ENCODE measurements around the gene SAMHD1.
A peak's percentile ranks its signal among the peaks of the same experiment; 100 is the strongest.
"Not testable (repeated sequence)": the region's sequence is repeated elsewhere in the genome, so short reads cannot be mapped to it uniquely, and the experiment has no call there.

SAMHD1 gene

DNA sequence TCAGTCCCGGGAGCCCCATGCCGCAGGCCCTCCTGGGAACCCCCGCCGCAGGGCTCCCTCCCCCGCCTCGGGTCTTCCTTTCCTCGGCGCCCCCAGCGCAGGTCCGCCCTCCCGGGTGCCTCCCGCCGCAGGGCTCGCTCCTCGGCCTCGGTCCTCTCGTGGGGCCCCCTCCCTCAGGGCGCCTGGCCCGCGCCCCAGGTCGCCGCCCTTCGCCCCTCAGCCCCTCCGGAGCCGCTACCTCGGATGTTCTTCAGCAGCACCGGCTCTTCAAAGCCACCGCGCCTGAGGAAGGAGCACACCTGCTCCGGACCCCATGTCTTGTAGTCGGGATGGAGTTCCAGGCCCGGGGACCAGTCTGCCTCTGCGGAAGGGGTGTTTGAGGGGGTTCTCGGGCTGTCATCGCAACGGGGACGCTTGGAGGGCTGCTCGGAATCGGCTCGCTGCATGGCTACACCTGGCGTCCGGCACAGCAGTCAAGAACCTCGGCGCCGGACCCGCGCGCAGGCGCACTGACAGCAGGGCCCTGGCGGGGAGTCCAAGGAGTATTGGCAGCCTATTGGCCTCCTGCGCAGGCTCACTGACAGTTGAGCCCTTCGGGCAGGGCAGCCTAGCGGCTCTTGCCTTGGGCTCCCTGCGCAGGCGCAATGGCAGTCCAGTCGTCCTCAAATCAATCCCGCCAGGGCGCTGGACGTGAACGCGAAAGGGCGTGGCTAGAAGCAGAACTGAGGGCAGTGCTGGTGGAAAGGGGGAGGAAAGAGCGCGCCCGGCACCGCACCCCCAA, at the start of gene SAMHD1:
Gene SAMHD1 (minus strand): TSS at position 511 of the 781 bp plus-strand sequence. CDS start 65 bp downstream, at position 446.
- Histone ChIP-seq H3K4me3 (ENCODE audit: low read depth in 1 of 2, low read length in 2 of 2) (peak within 1 kb of the TSS; percentile 78 to 98), H3K4me1 (ENCODE audit: insufficient read depth, low read length) (peaks cover 16% of the 10 kb centered on the region), H3K36me3 (ENCODE audit: insufficient read depth, low read length) (no peaks in the 10 kb centered on the region)

DNA sequence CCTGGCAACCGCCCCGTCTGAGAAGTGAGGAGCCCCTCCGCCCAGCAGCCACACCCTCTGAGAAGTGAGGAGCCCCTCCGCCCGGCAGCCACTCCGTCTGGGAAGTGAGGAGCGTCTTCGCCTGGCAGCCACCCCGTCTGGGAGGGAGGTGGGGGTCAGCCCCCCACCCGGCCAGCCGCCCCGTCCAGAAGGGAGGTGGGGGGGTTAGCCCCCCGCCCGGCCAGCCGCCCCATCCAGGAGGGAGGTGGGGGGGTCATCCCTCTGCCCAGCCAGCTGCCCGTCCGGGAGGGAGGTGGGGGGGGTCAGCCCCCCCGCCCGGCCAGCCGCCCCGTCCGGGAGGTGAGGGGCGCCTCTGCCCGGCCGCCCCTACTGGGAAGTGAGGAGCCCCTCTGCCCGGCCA, 48.7 kb upstream of the SAMHD1 start:
- not testable (repeated sequence) for H3K4me1 ChIP-seq (ENCODE audit: insufficient read depth, low read length); H3K9ac ChIP-seq (ENCODE audit: low read length); H3K4me3 ChIP-seq (ENCODE audit: low read depth in 1 of 2, low read length in 2 of 2); H3K27me3 ChIP-seq (ENCODE audit: control insufficient read depth in 1 of 2, insufficient read depth in 2 of 2, low read length in 2 of 2); H3K36me3 ChIP-seq (ENCODE audit: insufficient read depth, low read length); H3K27ac ChIP-seq (ENCODE audit: low read depth, low read length); H3K9me3 ChIP-seq (ENCODE audit: low read length)

More for the DNA sequence above, at the start of gene SAMHD1:
- Histone ChIP-seq H3K27me3 (ENCODE audit: control insufficient read depth in 1 of 2, insufficient read depth in 2 of 2, low read length in 2 of 2) (no peaks in the 10 kb centered on the region), H3K27ac (ENCODE audit: low read depth, low read length) (peak within 1 kb of the TSS; percentile 69), H3K9ac (ENCODE audit: low read length) (peak within 1 kb of the TSS; percentile 74), H3K9me3 (ENCODE audit: low read length) (no peaks in the 10 kb centered on the region)

DNA sequence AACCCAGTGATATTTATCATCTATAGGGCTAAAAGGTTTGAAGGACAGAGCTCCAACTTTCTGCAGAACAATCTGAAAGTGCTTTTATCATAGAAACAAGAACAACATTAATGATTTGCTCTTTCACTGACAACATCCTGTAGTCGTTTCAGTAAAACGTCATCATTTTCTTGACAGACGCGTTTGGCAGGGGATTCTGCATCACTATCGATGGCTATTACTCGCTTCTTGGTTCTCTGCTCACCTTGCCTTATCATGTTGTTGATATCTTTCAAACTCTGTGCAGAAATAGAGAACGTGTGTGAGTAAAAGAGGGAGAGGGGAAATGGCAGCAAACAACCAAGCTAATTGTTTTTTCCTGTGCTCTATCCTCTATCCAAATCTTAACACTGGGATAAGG, 47.1 kb upstream of the SAMHD1 start:
- Histone ChIP-seq H3K9me3 (ENCODE audit: low read length) (no peaks in the 10 kb centered on the region), H3K9ac (ENCODE audit: low read length) (no peak overlapping the region), H3K27ac (ENCODE audit: low read depth, low read length) (no peak overlapping the region), H3K27me3 (ENCODE audit: control insufficient read depth in 1 of 2, insufficient read depth in 2 of 2, low read length in 2 of 2) (no peaks in the 10 kb centered on the region), H3K4me1 (ENCODE audit: insufficient read depth, low read length) (no peaks in the 10 kb centered on the region), H3K36me3 (ENCODE audit: insufficient read depth, low read length) (peaks cover 6% of the 10 kb centered on the region), H3K4me3 (ENCODE audit: low read depth in 1 of 2, low read length in 2 of 2) (no peak overlapping the region)

DNA sequence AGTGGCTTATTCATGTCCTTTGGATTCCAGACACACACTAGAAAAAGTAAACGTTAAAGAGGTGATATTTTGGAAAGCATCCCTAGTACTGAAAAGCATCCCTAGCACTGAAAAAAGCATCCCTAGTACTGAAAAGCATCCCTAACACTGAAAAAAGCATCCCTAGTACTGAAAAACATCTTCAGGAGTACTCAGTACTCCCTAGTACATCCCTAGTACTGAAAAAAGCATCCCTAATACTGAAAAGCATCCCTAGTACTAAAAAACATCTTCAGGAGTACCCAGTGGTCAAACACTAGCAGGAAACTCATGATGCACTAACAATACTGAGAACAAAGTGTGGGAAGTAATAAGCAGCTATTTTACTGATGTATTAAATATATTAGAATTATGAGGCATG, 45.6 kb upstream of the SAMHD1 start:
- H3K27ac ChIP-seq (ENCODE audit: low read depth, low read length), result no peak overlapping the region
- no peaks in the 10 kb centered on the region for H3K9me3 ChIP-seq (ENCODE audit: low read length)
- no peaks in the 10 kb centered on the region for H3K4me1 ChIP-seq (ENCODE audit: insufficient read depth, low read length)
- H3K27me3 ChIP-seq (ENCODE audit: control insufficient read depth in 1 of 2, insufficient read depth in 2 of 2, low read length in 2 of 2), result no peaks in the 10 kb centered on the region
- no peak overlapping the region for H3K9ac ChIP-seq (ENCODE audit: low read length)
- H3K4me3 ChIP-seq (ENCODE audit: low read depth in 1 of 2, low read length in 2 of 2), result no peak overlapping the region
- H3K36me3 ChIP-seq (ENCODE audit: insufficient read depth, low read length), result peaks cover 6% of the 10 kb centered on the region

DNA sequence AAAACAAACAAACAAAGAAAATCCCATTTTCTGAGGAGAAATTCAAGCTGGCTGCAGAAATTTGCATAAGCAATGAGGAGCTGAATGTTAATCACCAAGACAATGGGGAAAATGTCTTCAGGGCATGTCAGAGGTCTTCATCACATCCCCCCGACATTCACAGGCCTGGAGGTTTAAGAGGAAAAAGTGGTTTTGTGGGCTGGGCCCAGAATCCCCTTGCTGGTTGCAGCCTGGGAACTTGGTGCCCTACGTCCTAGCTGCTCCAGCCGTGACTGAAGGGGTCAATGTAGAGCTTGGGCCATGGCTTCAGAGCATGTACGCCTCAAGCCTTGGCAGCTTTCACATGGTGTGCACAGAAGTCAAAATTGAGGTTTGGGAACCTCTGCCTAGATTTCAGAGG, 42.7 kb upstream of the SAMHD1 start:
- not testable (repeated sequence) for H3K9me3 ChIP-seq (ENCODE audit: low read length); H3K4me3 ChIP-seq (ENCODE audit: low read depth in 1 of 2, low read length in 2 of 2); H3K4me1 ChIP-seq (ENCODE audit: insufficient read depth, low read length); H3K36me3 ChIP-seq (ENCODE audit: insufficient read depth, low read length); H3K27me3 ChIP-seq (ENCODE audit: control insufficient read depth in 1 of 2, insufficient read depth in 2 of 2, low read length in 2 of 2); H3K27ac ChIP-seq (ENCODE audit: low read depth, low read length); H3K9ac ChIP-seq (ENCODE audit: low read length)

DNA sequence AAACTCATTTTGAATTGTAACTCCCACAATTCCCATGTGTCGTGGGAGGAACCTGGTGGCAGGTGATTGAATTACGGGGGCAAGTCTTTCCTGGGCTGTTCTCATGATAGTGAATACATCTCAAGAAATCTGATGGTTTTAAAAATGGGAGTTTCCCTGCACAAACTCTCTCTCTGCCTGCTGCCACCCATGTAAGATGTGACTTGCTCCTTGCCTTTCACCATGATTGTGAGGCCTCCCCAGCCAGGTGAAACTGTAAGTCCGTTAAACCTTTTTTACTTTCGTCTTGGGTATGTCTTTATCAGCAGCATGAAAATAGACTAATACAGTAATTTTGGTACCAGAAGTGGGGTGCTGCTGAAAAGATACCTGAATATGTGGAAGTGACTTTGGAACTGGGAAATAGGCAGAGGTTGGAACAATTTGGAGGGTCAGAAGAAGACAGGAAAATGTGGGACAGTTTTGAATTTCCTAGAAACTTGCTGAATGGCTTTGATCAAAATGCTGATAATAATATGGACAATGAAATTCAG, 41.4 kb upstream of the SAMHD1 start:
- H3K27me3 ChIP-seq (ENCODE audit: control insufficient read depth in 1 of 2, insufficient read depth in 2 of 2, low read length in 2 of 2), result no peaks in the 10 kb centered on the region
- no peak overlapping the region for H3K27ac ChIP-seq (ENCODE audit: low read depth, low read length)
- no peak overlapping the region for H3K4me3 ChIP-seq (ENCODE audit: low read depth in 1 of 2, low read length in 2 of 2)
- no peaks in the 10 kb centered on the region for H3K4me1 ChIP-seq (ENCODE audit: insufficient read depth, low read length)
- no peak overlapping the region for H3K9ac ChIP-seq (ENCODE audit: low read length)
- H3K9me3 ChIP-seq (ENCODE audit: low read length), result no peaks in the 10 kb centered on the region
- H3K36me3 ChIP-seq (ENCODE audit: insufficient read depth, low read length), result no peaks in the 10 kb centered on the region

DNA sequence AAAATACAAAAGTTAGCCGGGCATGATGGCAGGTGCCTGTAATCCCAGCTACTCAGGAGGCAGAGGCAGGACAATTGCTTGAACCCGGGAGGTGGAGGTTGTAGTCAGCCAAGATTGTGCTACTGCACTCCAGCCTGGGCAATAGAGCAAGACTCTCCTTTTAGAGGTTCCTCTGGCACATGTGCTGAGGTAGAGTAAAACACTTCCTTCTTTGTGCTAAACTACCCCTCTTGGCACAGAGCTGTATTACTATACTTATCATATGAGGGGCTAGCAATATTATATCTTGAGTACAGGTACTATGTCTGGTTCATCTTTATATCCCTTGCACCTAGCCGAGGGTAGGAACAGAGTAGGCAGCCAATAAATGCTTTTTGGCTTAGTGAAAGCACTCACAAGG, 40.2 kb upstream of the SAMHD1 start:
- no peak overlapping the region for H3K27ac ChIP-seq (ENCODE audit: low read depth, low read length)
- no peaks in the 10 kb centered on the region for H3K9me3 ChIP-seq (ENCODE audit: low read length)
- H3K4me3 ChIP-seq (ENCODE audit: low read depth in 1 of 2, low read length in 2 of 2), result no peak overlapping the region
- H3K4me1 ChIP-seq (ENCODE audit: insufficient read depth, low read length), result no peaks in the 10 kb centered on the region
- no peaks in the 10 kb centered on the region for H3K36me3 ChIP-seq (ENCODE audit: insufficient read depth, low read length)
- no peaks in the 10 kb centered on the region for H3K27me3 ChIP-seq (ENCODE audit: control insufficient read depth in 1 of 2, insufficient read depth in 2 of 2, low read length in 2 of 2)
- H3K9ac ChIP-seq (ENCODE audit: low read length), result no peak overlapping the region

DNA sequence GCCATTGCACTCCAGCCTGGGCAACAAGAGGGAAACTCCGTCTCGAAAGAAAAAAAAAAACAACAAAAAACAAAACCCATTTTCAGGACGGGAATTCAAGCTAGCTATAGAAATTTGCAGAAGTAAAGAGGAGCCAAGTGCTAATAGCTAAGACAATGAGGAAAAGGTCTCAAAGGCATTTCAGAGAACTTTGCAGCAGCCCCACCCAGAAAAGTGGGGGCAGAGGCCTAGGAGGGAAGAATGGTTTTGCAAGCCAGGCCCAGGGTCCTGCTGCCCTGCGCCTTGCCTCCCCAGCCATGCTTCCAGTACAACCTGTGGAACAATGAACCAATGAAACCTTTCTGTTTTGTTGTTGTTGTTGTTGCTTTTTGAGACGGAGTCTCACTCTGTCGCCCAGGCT, 38.3 kb upstream of the SAMHD1 start:
- Histone ChIP-seq H3K9ac (ENCODE audit: low read length) (no peak overlapping the region), H3K27ac (ENCODE audit: low read depth, low read length) (no peak overlapping the region), H3K4me3 (ENCODE audit: low read depth in 1 of 2, low read length in 2 of 2) (no peak overlapping the region), H3K4me1 (ENCODE audit: insufficient read depth, low read length) (no peaks in the 10 kb centered on the region), H3K36me3 (ENCODE audit: insufficient read depth, low read length) (no peaks in the 10 kb centered on the region), H3K9me3 (ENCODE audit: low read length) (no peaks in the 10 kb centered on the region), H3K27me3 (ENCODE audit: control insufficient read depth in 1 of 2, insufficient read depth in 2 of 2, low read length in 2 of 2) (no peaks in the 10 kb centered on the region)

DNA sequence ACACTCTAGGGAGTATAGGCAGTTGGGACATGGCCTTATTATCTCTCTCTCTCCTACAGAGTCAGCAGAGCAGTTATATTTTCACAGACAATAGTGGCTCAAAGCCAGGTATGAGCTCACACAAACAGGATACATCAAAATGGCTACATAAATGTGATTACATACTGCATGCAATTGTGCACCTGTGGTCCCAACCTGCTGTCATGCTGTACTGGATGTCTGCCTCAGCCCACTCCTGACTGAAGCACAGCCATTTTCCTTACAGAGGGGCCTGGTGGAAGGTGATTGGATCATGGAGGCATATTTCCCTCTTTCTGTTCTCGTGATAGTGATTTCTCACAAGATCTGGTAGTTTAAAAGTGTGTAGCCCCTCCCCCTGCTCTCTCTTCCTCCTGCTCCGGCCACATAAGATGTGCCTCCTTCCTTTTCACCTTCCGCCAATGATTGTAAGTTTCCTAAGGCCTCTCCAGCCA, 37.0 kb upstream of the SAMHD1 start:
- no peaks in the 10 kb centered on the region for H3K36me3 ChIP-seq (ENCODE audit: insufficient read depth, low read length)
- H3K9ac ChIP-seq (ENCODE audit: low read length), result no peak overlapping the region
- H3K9me3 ChIP-seq (ENCODE audit: low read length), result no peaks in the 10 kb centered on the region
- no peaks in the 10 kb centered on the region for H3K27me3 ChIP-seq (ENCODE audit: control insufficient read depth in 1 of 2, insufficient read depth in 2 of 2, low read length in 2 of 2)
- no peak overlapping the region for H3K27ac ChIP-seq (ENCODE audit: low read depth, low read length)
- no peak overlapping the region for H3K4me3 ChIP-seq (ENCODE audit: low read depth in 1 of 2, low read length in 2 of 2)
- H3K4me1 ChIP-seq (ENCODE audit: insufficient read depth, low read length), result no peaks in the 10 kb centered on the region

DNA sequence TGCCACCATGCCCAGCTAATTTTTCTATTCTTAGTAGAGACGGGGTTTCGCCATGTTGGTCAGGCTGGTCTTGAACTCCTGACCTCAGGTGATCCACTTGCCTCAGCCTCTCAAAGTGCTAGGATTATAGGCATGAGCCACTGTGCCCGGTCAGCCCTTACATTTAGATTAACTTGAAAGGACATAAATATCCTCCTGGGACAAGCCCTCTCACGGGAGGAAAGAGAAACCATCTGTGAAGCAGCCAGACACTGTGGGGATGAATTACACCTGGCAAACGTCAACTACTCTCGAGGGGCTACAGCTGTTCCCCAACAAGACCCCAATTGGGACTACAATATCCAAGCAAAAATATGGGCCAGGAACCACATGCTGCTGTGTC, 32.7 kb upstream of the SAMHD1 start:
- H3K4me3 ChIP-seq (ENCODE audit: low read depth in 1 of 2, low read length in 2 of 2), result no peak overlapping the region
- H3K27me3 ChIP-seq (ENCODE audit: control insufficient read depth in 1 of 2, insufficient read depth in 2 of 2, low read length in 2 of 2), result no peaks in the 10 kb centered on the region
- no peak overlapping the region for H3K9ac ChIP-seq (ENCODE audit: low read length)
- no peaks in the 10 kb centered on the region for H3K9me3 ChIP-seq (ENCODE audit: low read length)
- H3K27ac ChIP-seq (ENCODE audit: low read depth, low read length), result no peak overlapping the region
- H3K4me1 ChIP-seq (ENCODE audit: insufficient read depth, low read length), result no peaks in the 10 kb centered on the region
- no peaks in the 10 kb centered on the region for H3K36me3 ChIP-seq (ENCODE audit: insufficient read depth, low read length)

DNA sequence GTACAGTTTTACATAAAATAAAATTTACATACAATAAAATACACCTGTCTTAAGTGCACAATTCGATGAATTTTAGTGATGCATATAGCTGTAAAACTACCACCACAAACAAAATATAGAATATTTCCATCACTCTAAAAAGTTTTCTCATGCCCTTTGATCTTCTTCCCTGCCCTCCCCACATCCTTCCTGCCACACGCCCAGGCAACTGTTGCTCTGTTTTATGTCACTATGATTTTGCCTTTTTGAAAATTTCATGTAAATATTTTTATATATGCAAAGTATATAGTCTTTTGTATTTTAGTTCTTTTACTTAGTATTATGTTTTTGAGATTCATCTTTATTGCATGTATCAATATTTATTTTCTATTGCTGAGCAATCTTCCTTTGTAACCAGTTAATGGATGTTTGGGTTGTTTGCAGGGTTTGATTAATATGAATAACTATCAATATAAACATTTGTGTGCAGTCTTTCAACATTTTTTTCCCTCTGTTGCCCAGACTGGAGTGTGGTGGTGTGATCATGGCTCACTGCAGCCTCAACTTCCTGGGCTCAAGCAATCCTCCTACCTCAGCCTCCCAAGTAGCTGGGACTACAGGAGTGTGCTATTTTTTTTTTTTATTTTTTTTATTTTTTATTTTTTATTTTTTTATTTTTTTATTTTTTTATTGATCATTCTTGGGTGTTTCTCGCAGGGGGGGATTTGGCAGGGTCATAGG, 23.8 kb upstream of the SAMHD1 start:
- Histone ChIP-seq H3K4me1 (ENCODE audit: insufficient read depth, low read length) (no peaks in the 10 kb centered on the region), H3K4me3 (ENCODE audit: low read depth in 1 of 2, low read length in 2 of 2) (no peak overlapping the region), H3K36me3 (ENCODE audit: insufficient read depth, low read length) (no peaks in the 10 kb centered on the region), H3K9me3 (ENCODE audit: low read length) (no peaks in the 10 kb centered on the region), H3K27ac (ENCODE audit: low read depth, low read length) (no peak overlapping the region), H3K9ac (ENCODE audit: low read length) (no peak overlapping the region), H3K27me3 (ENCODE audit: control insufficient read depth in 1 of 2, insufficient read depth in 2 of 2, low read length in 2 of 2) (no peaks in the 10 kb centered on the region)

All from muscle layer of colon (tissue), 2 donors.